HG03565 (cell line): ENCODE results near the gene WDR82.

Source experiments
- ATAC-seq: cut with Tn5 transposase; IDR thresholded peaks from one replicate; pipeline ENCODE4 v1.9.1; 2021; ENCODE audit warnings: mild to moderate bottlenecking, moderate library complexity; ENCODE audit not compliant: unreplicated experiment

Gene WDR82, protein sequence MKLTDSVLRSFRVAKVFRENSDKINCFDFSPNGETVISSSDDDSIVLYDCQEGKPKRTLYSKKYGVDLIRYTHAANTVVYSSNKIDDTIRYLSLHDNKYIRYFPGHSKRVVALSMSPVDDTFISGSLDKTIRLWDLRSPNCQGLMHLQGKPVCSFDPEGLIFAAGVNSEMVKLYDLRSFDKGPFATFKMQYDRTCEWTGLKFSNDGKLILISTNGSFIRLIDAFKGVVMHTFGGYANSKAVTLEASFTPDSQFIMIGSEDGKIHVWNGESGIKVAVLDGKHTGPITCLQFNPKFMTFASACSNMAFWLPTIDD

DNA sequence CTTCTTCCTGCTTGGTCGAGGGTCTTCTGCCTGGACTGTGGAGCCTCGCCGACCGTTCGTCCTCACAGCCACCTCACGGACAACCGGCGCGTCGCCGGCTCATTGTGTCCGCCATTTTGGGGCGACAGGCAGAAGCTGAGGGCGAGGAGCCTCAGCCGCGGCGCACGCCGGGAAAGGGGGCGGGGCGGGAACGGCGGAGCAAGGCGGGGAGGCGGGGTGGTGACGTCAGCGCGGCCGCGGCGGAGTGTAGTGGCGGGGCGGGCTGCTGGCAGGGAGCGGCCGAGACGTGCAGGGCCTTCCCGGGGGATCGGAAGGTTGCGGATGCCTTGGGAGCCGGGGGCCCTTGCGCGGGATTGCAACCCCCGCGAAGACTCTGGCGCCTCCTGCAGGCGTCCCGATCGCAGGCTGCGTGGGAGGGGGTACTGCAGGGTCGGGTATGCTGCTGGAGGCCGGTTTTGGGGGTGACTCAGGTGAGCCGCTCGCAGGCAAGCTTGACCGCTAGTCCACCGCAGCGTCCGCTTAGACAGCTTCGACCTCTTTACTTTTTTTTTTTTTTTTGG, at the start of gene WDR82:
Gene WDR82, minus strand, starts transcription at position 140 of the 560 bp plus-strand sequence. CDS start 288 bp downstream, outside the sequence.
- ATAC-seq: peak; percentile 67

DNA sequence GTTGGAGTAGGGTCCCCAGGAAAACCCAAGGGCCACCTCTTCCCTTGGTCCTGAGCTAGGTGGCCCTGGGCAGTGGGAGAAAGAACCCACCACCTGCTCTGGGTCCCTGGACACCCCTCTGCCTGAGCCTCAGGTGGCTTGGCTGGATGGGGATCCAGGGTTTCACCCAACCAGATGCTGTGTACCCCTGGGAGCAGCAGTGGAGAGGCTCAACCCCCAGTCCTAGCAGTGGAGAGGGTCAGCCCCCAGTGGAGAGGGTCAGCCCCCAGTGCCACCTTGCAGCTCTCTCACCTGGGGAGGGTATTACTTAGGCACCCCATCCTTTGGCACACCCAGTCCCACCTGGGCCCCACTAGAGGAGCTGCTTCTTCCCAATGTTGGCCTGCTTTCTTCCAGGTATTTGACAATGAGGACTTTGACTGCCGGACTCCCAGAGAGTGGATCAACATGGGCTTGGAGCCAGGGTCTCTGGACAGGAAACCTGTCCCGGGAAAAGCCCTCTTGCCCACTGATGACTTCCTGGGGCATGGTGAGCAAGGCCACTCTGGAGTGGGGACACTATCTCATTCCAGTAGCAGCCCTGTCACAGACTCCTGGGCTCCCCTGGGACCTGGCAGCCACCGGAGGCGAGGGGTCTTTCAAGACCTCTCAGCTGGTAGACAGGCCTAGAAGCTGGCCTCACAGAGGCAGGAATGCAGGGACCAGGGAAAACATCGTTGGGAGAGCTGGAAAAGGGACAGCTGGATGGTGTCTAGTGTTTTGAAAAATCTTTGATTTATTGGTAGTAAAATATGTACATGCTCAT, 49.2 kb upstream of the WDR82 start:
- no peak for ATAC-seq

DNA sequence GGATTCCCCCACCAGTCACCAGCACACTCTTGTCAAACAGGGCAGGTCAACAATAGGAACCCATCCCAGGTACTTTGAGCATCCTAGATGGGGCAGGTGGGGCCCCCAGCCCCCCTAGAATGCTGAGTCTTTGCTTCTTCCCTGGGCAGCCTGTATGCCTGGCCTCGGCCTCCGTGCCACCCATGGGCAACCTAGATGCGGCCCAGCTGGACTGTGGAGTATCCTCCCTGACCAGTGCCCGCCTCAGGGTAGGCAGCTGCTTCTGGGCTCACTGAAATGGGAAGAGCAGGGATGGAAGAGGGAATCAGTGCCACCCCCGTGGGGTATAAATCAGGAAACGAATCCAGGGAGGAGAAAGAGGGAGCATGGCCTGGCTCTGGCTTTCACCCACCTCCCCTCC, 48.5 kb upstream of the WDR82 start:
- ATAC-seq: no peak

DNA sequence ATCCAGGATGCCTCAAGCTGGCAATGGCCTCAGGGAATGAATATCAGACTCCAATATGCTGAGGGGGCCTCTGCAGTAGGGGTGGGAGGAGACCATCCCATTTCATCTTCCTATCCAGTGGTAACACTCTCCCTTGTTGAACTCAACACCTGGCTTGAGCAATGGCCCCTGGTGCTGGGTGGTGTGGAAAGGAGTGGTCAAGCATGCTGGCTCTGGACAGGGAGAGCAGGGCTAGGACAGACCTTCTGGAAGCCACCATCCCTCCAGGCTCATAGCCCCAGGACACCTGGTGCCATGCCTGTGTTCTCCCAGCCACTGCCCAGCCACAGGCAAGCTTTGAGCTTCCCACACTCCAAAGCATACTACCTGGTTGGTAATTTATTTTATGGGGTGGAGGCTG, 47.2 kb upstream of the WDR82 start:
- ATAC-seq: no peak

DNA sequence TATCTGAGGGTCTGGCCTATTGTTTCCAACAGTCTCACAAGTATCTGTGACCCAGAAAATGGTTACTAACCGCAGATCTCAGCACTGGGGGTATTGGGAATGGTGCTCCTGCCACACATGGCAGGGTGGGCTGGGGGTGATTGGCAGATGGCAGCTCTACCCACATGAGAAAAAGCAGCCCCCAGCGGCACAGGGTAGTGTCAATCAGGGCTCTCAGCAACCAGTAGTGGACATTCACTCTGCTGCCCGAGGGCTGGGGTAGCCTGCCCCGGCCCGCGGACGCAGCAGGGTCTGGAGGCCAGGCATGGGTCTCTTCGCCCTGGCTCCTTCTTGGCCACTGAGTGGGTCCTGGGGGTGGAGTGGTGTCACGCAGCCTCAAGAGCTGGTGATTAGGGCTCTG, 46.2 kb upstream of the WDR82 start:
- ATAC-seq: no peak

DNA sequence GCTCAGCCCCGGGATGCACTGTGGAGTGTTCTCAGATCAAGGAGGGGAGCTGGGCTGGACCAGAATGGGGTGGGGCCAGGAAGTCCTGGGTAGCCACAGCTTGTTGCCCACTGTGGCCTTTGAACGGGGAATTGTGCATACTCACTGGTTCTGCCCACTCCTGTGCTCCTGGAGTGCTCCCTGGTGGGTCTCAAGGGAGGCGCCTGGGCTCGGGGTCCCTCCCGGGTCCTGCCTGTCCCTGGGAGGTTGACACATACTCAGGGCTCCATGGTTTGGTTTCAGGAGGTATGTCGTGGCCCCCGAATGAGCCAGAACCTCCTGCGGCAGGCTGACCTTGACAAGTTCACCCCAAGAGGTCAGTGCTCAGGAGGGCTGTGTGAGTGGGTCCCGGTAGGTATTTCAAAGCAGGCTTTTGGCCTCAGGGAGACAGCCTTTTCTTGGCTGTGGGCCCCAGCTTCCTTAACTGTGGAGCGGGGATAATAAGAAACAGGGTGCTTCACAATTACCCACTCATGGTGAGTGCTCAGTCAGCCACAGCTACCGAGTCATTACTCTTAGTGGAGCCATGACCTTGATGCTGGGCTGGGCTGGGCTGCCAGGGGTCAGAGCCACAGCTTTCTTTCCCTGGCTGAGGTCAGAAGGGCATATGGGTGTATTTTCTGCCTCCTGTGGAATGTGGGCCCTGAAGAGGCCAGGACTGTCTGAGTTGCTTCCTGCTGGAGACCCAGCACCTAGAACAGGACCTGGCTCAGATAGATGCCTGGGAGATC, 45.3 kb upstream of the WDR82 start:
- no peak for ATAC-seq

DNA sequence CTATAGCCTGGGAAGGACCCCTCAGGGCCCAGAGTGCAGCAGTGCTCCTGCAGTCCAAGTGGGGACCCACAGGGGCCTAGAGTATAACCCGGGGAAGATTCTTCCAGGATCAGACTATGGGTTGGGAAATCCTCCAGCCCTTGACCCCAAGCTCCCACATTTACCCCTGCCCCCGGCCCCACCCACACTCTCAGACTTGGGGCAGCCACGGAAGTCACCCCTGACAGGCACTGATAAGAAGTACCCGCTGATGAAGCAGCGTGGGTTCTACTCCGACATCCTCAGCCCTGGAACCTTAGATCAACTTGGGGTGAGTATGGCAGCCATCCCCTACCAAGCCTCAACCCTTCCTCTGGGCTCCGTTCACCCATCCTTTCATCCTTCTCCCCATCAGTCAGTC, 44.0 kb upstream of the WDR82 start:
- no peak for ATAC-seq

DNA sequence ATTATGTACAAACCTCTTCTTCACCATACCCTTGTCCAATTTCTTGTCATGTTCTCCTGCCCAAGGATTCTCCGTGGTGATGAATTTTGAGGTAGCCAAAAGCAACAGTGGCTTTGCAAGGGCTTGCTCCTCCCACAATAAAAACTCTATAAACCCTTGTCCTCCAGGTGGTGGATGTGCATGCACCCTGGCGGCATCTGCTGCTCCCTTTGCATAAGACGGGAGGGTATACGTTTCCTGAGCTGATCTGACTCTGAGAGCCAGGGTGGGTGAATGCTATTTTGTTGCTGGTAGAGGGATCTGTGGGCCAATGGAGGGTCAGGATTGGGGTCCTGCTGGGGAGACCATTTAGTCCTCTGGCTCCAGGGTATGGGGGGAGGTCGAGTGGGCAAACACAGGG, 43.0 kb upstream of the WDR82 start:
- no peak for ATAC-seq

DNA sequence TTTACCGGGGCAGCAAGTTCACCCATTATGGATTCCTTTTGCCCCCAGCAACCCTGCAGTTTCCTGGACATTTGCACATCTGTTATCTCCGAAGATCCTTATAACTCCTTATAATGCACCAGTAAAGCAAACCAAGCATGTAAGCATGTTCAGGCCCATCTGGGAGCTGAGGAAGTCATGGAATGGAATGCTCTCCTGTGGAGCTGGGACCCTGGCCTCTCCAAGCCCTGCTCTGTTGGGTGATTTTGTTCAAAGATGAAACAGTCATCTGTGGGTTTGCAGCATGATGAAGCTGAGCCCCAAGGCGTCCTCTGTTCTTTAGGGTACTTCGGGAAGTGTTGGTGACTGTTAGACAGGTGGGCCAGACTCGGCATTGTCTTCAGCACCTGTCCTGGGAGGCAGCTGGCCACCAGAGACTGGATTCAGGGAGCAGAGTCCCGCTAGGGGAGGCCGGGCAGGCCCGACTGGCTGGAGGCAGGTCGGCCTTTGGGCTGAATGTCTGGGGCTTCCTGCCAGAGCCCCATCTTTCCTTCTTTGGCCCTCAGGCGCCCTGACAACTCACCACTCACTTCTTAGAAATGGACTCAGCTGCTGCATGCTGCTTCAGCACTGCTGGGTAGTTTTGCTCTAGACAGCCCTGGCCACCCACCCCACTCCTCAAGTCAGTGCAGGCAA, 41.6 kb upstream of the WDR82 start:
- ATAC-seq: no peak

DNA sequence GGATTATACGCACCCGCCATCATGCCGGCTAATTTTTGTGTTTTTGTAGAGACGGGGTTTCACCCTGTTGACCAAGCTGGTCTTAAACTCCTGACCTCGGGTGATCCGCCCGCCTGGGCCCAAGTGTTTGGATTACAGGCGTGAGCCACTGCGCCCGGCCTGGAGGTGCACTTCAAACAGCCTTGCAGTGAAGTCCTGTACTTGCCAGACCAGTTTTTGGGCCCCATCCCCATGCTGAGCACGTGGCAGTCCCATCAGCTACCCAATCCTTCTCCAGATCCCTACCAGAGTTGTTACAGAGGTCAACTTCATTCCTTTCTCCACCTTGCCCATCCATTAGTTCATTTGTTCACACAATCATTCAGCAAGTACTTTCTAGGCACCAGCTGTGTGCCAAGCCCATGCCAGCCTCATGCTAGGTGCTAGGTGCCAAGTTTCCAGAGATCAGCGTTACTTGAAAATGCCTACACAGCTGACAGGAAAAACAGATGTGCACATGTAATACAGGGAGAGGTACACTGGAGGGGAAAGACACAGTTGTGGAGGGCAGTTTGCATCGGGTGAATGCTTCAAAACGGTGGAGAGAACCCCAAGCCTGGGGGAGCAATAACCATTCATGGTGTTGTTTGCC, 39.9 kb upstream of the WDR82 start:
- ATAC-seq: no peak

DNA sequence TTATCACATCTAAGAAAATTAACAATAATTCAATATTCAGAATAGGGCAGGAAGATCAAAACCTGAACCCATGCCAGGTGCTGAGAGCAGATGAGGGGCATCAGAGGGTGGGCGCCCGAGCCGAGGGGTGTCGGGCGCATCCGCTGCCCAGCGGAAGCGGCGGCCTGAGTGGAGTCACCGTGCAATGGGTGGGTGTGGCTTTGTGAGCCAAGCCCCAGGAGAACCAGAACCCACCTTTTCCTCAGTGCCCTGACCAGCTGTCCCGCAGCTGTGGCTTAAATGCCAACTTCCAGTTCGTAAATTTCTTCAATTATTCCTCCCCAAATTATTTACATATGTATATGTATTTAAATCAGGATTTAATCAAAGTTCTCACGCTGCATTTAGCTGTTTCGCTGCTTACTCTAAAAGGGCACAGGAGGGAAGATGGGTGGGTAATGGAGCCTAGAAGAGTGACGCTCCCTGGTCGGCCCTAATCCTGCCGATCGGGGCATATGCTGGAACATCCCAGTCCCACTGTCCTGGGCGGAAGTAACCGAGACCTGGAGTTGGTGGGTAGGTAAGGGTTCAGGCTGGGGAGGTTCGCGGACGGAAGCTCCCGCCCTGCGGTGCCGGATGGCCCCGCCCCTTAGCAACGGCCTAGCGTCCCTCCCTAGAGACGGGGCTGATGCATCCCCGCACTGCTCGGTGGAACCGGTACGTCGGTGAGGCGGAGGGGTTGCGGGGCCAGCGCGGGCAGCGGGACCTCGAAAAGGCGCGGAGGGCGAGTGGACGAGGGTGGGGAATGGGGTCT, 39.0 kb upstream of the WDR82 start:
- ATAC-seq: no peak

DNA sequence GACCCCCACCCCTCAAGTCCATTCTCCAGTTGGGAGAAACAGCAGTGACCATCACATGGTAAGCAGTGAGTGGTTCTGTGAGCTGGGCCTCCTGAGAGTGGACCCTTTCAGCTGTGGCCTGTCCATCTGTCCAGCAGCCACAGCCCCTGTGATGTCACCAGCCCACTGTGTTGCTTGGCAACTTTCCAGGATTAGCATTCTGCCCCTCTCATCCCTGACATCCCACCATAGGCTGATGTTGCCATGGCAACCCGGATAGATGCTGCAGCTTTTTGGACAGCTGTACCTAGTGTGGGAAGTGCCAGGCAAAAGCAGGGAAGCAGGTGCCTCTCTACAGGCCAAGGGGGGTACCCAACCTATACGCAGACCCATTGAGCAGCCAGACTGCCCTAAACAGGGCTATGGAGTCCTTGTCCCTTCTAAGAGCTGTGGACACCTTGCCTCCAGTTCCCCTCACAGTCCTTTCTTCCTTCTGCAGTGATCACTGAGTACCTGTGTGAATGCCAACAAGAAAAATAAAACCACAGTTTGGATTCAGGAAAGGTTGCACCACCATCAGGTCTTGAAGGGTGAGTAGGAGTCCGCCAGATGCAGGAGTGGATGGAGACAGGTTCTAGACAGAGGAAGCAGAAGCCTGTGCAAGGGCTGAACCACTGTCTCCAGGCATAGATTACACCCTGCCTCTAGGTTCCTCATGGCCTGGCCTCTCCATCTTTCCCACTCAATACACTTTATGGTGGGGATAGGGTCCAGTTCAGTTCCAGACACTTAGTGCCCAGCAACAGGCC, 37.7 kb upstream of the WDR82 start, which contains the start of gene DNAH1:
Gene DNAH1, plus strand, starts transcription at position 343 of the 788 bp plus-strand sequence. CDS start 6,124 bp downstream, outside the sequence.
- ATAC-seq: no peak

DNA sequence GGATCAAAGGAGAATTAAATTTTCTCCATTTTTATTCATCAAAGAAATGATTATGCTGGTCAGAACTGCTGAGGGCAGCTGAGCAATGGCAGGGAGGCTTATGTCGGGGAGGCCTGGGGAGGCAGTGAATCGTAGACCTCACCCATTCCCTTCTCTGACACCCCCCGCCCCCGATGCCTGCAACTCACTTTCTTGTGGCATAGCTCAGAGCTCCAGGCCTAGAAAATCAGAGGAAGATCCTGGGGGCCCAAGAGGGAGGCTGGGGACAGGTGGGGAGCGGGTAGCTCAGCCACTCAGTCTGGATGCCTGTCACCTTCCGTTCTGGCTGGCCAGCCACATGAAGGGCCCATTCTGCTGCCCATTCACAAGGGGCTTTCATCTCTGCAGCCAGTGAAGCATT, 36.6 kb upstream of the WDR82 start:
- no peak for ATAC-seq

DNA sequence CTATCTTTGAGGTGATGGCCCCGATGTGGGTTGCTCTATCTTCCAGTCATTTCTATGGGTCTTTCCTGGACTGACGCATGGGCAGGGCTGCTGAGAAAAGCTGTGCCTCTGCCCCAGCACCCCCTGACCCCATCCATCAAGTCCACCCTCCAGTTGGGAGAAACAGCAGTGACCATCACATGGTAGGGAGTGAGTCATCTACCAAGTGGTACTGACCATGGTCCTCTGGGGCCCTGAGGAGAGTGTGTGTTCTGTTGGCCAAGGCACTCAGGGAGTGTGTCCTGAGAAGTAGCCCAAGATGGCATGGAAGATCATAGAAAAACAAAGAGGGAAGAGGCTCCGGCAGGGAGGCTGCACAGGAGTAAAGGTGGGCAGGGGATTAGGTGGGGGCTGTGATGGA, 36.0 kb upstream of the WDR82 start:
- ATAC-seq: no peak

DNA sequence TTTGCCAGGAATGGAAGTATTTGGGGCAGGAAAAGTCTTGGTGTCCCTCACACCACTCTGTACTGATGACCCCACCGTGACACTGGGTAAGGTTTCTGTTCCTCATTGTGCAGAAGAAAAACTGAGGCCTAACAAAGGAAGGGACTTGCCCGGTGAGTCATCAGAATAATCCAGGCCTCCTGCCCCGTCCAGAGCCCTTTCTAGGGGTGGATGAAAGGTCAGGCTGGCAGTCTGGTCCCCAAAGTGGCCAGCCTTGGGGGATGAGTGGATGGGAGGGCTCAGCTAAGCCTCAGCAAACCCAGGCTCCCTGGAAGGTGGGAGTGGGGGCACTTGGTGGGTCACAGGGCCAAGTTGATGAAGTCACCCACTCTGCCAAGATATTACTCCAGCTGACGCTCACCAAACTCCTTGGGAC, 35.3 kb upstream of the WDR82 start:
- peak; percentile 88 for ATAC-seq

DNA sequence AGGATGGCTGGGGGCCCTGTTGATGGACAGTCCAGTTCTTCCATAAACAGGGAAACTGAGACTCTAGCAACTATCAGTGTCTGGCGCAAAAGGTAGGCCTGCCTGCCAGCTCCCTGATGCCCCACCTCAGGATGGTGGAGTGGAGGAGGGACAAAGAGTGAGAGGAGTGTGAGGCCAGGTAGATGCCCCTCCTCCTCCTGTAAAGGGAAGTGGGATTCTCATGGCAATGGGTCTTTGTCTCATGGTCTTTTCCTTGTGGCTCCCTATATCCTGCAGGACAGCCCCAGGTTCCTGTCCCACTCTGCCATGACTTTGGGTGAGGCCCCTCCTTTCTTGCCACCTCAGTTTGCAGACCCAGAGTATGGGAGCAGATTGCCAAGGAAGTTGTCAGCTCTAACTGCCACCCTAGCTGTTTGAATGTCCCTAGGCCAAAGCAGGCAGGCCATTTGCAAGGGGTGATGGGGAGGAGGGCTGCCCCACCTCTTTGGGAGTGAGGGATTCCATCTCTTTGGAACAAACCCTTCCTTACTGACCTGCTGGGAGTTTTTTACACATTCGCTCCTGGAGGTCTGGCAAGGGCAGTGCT, 34.8 kb upstream of the WDR82 start:
- peak; percentile 5 for ATAC-seq

DNA sequence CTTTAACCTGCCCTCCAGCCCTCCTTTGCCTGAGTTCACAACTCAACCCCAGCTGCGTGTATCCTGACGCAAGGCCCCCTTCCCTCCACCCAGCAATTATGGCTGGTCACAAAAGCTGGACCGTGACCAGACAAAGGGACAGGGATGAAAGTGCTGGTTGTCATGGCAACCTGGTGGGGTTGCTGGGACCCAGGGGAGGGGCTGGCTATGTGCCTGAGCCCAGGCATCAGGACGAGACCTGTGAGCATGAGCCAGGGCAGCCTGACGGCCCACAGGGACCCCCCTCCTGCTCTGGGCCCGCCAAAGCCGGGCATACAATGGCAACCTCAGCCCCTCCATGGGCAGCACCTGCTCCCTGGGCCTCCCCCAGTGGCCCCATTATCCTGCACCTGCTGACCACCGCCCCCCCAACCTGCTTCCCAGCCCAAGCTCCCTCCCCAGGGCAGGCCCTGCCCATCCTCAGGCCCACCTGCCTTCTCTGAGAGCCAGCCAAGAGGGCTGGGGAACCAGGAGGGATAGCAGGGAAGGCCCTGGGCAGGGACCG, 33.2 kb upstream of the WDR82 start:
- ATAC-seq: no peak
